Measurements from ENCODE around the gene DLGAP3.
"Not testable (repeated sequence)": the region's sequence is repeated elsewhere in the genome, so short reads cannot be mapped to it uniquely, and the experiment has no call there.

The DLGAP3 gene

GRCh38 chr1:34929497-34929852 is at the start of gene DLGAP3:
DLGAP3 (minus strand) TSS chr1:34929650; CDS start chr1:34905383, 24,267 bp downstream.
- DNase-seq: no peak

GRCh38 chr1:34978921-34979320 is 49.5 kb upstream of the DLGAP3 start:
- DNase-seq: no peak

- DNase-seq: no peak
Measured at GRCh38 chr1:34977858-34978257, 48.4 kb upstream of the DLGAP3 start.

GRCh38 chr1:34977210-34977471 is 47.7 kb upstream of the DLGAP3 start:
- no peak for DNase-seq

- no peak for DNase-seq
Measured at GRCh38 chr1:34976384-34977209, 47.1 kb upstream of the DLGAP3 start.

- DNase-seq: no peak
Measured at GRCh38 chr1:34975771-34976170, 46.3 kb upstream of the DLGAP3 start.

- no peak for DNase-seq
Measured at GRCh38 chr1:34975338-34975737, 45.9 kb upstream of the DLGAP3 start.

GRCh38 chr1:34974626-34975025 is 45.2 kb upstream of the DLGAP3 start:
- no peak for DNase-seq

- DNase-seq: no peak
Measured at GRCh38 chr1:34973326-34973725, 43.9 kb upstream of the DLGAP3 start.

- DNase-seq: no peak
Measured at GRCh38 chr1:34970829-34971228, 41.4 kb upstream of the DLGAP3 start.

- DNase-seq: no peak
Measured at GRCh38 chr1:34970220-34970735, 40.8 kb upstream of the DLGAP3 start.

- peak; percentile 11 for DNase-seq
Measured at GRCh38 chr1:34968297-34968696, 38.8 kb upstream of the DLGAP3 start.

- DNase-seq: not testable (repeated sequence)
Measured at GRCh38 chr1:34967672-34968071, 38.2 kb upstream of the DLGAP3 start.

GRCh38 chr1:34965597-34965996 is 36.1 kb upstream of the DLGAP3 start:
- DNase-seq: no peak

GRCh38 chr1:34950428-34950827 is 21.0 kb upstream of the DLGAP3 start:
- no peak for DNase-seq

- not testable (repeated sequence) for DNase-seq
Measured at GRCh38 chr1:34948739-34949138, 19.3 kb upstream of the DLGAP3 start.

- not testable (repeated sequence) for DNase-seq
Measured at GRCh38 chr1:34947641-34948314, 18.3 kb upstream of the DLGAP3 start.

- DNase-seq: no peak
Measured at GRCh38 chr1:34946211-34946610, 16.8 kb upstream of the DLGAP3 start.

GRCh38 chr1:34941798-34942197 is 12.3 kb upstream of the DLGAP3 start:
- DNase-seq: not testable (repeated sequence)

GRCh38 chr1:34930702-34931071 is 1.2 kb upstream of the DLGAP3 start:
- no peak for DNase-seq

- DNase-seq: no peak
Measured at GRCh38 chr1:34929853-34930701, 627 bp upstream of the DLGAP3 start.

GRCh38 chr1:34928699-34929496 is 552 bp downstream of the DLGAP3 start:
- DNase-seq: peak; percentile 23

All from CD4-positive, alpha-beta T cell treated with Interleukin-4 for 4 hours (primary cell).